ENCODE measurements around the gene BPHL. TPM values are rescaled to one million over a fixed set of nuclear protein-coding genes. Genes with fewer than 3 reads are reported as not detected.

Gene BPHL
- total RNA-seq, 6 experiments from 2014 or later, result 30.4 to 142 (median 68.6) TPM

GRCh38 chr6:3088968-3089367 is 29.5 kb upstream of the BPHL start:
- DNase-seq, result no peak
- ATAC-seq, result no peak
- Histone ChIP-seq H3K4me3 (no peak overlapping the region), H3K36me3 (peaks cover 0 to 46% (median 13%) of the 10 kb centered on the region in 4 donors), H3K9me3 (no peaks in the 10 kb centered on the region), H3K27me3 (no peaks in the 10 kb centered on the region), H3K27ac (no peak overlapping the region), H3K4me1 (no peaks in the 10 kb centered on the region)
- intact Hi-C loops (cut with DNase I), result no loop called here
- TF ChIP-seq POLR2A (IDR thresholded peaks at IDR 0.05), result no peak
- no peak for TF ChIP-seq CTCF (IDR thresholded peaks at IDR 0.05)
- WGBS (ENCODE audit: insufficient coverage, low coverage, low lambda C conversion rate, missing lambda C conversion rate), result 63% methylated on average over 4 of the region's 4 CpGs

GRCh38 chr6:3090013-3090412 is 28.5 kb upstream of the BPHL start:
- DNase-seq, result no peak
- 100% methylated on average over 3 of the region's 4 CpGs for WGBS (ENCODE audit: insufficient coverage, low coverage, low lambda C conversion rate, missing lambda C conversion rate)
- intact Hi-C loops (cut with DNase I), result no loop called here
- no peak overlapping the region for H3K4me3 ChIP-seq
- no peak for ATAC-seq
- TF ChIP-seq POLR2A (IDR thresholded peaks at IDR 0.05) (no peak), CTCF (IDR thresholded peaks at IDR 0.05) (no peak)
- no peaks in the 10 kb centered on the region for H3K9me3 ChIP-seq
- H3K4me1 ChIP-seq, result no peaks in the 10 kb centered on the region
- H3K27ac ChIP-seq, result no peak overlapping the region
- no peaks in the 10 kb centered on the region for H3K27me3 ChIP-seq
- peaks cover 0 to 51% (median 12%) of the 10 kb centered on the region in 4 donors for H3K36me3 ChIP-seq

DNA sequence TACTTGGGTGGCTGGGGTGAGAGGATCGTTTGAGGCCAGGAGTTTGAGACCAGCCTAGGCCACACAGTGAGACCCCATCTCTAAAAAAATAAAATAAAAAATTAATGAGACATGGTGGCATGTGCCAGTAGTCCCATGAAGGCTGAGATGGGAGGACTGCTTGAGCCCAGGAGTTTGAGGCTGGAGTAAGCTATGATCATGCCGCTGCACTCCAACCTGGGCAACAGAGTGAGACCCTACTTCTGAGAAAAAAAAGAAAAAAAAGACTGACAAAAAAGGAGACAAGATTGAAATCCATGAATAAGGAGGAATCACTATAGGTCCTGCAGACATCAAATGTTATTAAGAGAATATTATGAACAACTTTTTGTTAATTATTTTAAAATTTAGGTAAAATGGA is 23.7 kb upstream of the BPHL start:
- Histone ChIP-seq H3K4me3 (no peak overlapping the region), H3K9me3 (no peaks in the 10 kb centered on the region), H3K4me1 (no peaks in the 10 kb centered on the region), H3K36me3 (peaks cover 0 to 50% (median 5%) of the 10 kb centered on the region in 4 donors), H3K27ac (no peak overlapping the region), H3K27me3 (no peaks in the 10 kb centered on the region)
- TF ChIP-seq POLR2A (IDR thresholded peaks at IDR 0.05) (no peak), CTCF (IDR thresholded peaks at IDR 0.05) (no peak)
- WGBS (ENCODE audit: insufficient coverage, low coverage, low lambda C conversion rate, missing lambda C conversion rate), result 95% methylated on average over 2 of the region's 2 CpGs
- ATAC-seq (no peak), DNase-seq (no peak)
- intact Hi-C loops (cut with DNase I), result no loop called here

DNA sequence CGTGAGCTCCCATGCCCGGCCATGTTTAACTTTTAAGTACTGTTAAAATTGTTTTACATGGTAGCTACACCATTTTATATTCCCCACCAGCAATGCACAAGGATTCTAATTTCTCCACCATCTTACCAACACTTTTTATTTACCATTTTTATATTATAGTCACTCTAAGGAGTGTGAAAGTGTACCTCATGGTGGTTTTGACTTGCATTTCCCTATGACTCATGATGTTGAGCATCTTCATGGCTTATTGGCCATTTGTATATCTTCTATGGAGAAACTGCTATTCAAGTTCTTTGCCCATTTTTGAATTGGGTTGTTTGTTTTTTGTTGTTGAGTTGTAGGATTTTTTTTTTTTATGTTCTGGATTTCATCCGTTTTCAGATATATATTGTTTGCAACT is 15.6 kb upstream of the BPHL start:
- no peaks in the 10 kb centered on the region for H3K9me3 ChIP-seq
- H3K4me3 ChIP-seq, result no peak overlapping the region
- H3K4me1 ChIP-seq, result no peaks in the 10 kb centered on the region
- 88% methylated on average over 3 of the region's 3 CpGs for WGBS (ENCODE audit: insufficient coverage, low coverage, low lambda C conversion rate, missing lambda C conversion rate)
- DNase-seq (no peak), ATAC-seq (no peak)
- intact Hi-C loops (cut with DNase I), result no loop called here
- H3K27me3 ChIP-seq, result no peaks in the 10 kb centered on the region
- TF ChIP-seq CTCF (IDR thresholded peaks at IDR 0.05) (no peak), POLR2A (IDR thresholded peaks at IDR 0.05) (no peak)
- H3K36me3 ChIP-seq, result peaks cover 8 to 88% (median 26%) of the 10 kb centered on the region in 4 donors
- no peak overlapping the region for H3K27ac ChIP-seq

All from right lobe of liver (tissue), 6 donors.